T-helper 9 cell (primary cell): ENCODE measurements around the gene PXDC1.

ENCODE experiments used
- DNase-seq: peaks from one replicate; pipeline ENCODE4 v3.0.0-alpha.2; 2020
- total RNA-seq, 2 donors: gene quantifications; one replicate each; lab custom pipeline; 2026; lab: John Stamatoyannopoulos, UW

PXDC1 gene, protein sequence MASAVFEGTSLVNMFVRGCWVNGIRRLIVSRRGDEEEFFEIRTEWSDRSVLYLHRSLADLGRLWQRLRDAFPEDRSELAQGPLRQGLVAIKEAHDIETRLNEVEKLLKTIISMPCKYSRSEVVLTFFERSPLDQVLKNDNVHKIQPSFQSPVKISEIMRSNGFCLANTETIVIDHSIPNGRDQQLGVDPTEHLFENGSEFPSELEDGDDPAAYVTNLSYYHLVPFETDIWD
- total RNA-seq, result 0.48 to 0.49 reads per million in 2 donors

DNA sequence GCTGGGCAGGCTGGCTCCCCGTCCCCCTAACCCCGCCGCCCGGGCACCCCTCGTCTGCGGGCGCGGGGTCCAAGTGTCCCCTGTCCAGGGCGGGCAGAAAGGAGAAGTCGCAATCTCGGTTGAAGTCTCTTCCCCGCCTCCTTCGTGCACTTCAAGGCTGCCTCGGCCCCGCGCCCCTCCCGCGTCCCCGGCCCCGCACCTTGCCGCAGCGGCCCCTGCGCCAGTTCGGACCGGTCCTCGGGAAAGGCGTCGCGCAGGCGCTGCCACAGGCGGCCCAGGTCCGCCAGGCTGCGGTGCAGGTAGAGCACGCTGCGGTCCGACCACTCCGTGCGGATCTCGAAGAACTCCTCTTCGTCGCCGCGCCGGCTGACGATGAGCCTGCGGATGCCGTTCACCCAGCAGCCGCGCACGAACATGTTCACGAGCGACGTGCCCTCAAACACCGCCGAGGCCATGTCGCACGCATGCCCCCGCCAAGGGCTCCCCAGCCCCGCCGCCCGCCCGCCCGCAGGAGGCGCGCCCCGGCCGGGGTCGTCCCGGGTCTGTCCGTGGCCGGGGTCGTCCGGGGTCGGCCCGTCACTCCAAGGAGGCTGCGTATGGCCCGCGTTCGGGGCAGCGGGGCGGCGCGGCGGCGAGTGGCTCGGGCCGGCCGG lies at the start of gene PXDC1:
PXDC1 (minus strand) TSS at position 637 of the 653 bp plus-strand sequence; CDS start at position 455, 182 bp downstream.
- peak; percentile 10 for DNase-seq

DNA sequence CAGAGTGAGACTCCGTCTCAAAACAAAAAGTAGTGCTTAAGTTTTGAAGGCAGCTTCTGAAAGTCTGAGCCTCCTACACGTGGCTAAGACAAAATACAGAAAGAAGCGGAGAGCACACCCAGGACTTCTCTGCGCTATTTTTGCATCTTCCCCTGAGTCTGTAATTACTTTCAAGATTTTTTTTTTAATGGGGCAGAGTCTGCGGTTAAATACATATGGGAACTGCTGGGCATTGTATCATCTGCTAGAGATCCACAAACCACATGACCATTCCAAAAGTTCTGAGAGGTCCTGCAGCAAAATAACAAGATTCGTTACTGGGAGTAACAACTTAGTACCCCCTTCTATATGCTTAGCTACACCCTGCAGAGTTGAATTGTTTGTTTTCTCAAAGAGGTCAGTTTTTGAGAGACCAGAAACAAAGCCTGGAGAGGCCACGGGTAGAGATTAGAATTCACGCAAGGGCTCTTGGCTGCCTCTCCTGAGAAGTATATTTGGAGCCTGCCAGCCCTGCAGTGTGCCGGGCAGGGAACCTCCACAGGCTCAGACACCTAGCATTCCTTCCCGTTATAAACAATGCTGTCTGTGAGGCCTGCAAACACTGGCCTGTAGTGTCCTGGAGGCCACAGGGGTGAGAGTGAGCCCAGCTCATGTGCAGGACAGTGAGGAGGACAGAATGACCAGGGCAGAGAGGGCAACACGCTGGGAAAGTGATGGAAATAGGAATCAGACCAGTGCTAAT lies 49.5 kb upstream of the PXDC1 start:
- no peak for DNase-seq

DNA sequence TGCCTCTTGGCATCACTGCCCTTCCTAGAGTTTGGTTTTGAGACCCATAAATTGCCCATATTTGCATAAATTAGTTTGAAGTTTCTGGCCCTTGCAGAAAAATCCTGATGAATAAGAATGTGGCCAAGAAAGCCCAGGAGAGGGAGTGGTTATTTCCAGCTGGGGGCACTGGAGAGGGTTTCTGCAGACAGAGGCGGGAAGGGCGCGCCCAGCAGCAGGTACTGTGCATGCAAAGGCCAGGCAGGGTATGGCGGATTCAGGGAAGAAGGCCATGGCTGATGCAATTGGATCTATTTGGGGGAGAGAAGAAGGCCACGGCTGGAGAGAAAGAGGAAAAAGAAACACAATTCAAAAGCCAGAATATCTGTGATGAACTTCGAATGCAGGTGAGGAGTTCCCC lies 48.2 kb upstream of the PXDC1 start:
- DNase-seq, result no peak

DNA sequence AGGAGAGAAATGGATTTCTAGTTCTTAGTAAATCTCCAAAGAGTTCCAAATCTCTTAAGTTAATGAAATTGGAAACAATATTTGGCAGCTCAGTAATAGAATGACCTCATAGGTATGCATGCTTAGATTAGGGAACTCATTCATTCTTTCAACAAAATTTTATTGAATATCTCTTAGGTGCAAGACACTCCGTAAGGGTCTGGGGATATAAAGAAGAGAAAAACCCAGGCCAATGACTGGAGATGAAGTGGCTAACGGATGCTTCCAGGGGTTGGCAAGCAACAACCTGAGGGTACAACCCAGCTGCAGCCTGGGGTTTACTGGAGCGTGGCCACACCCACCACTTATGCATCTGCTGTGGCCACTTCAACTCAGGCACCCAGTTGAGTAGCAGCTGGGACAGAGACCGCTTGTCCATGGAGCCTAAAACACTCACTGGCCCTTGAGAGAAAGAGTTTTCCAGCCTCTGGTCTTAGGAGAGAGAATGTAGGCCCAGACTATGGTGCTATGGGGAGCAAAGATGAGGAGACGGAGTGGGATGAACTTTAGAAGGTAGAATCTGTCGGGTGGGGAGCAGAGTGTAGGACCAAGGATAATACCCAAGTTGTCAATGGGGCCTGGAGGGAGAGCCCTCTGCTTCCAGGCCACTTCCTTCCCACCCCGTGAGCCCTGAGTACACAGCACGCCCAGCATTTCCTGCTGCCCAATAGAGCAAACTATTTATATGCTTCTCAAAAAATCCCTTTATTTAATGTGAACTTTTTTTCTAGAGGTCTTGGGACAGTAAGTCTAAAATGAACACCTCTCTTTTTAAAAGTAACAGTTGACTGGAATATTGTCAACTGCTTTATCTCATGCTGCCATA lies 46.8 kb upstream of the PXDC1 start:
- no peak for DNase-seq

DNA sequence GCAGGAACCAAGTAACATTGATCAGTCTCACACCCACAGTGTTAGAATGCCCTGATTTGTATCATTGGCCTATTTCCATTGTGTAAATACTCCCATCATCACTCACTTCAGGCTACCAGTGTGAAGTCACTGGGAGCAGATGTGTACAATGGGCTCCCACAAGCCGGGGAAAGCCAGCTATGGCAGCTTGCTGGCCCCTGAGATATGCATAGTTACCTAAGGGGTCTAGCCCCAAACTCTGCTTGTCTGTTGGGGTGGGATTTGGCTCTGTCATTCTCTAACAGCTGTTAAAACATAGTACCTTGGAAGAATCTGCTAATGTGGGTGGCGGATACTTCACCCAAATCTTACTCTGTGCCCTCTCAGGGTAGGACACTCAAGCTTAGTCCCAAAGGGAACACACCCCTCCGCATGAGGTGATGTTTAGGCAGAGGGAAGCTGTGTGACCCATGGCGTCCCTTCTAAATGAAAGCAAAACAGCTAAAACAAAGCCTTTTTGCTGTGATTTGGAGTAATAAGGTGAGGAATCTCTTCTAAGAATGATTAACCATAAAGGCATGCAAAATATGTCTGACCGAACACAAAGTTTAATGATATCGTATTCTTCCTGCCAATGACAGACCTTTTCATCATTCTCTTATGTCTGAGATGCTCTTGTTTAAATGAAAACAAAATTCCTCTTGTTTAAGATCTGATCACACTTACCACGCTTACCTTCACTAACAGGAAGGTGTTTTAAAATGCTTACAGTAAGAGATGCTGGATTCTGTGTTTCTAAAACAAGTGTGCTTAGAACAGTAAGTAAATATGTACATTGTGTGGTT lies 45.9 kb upstream of the PXDC1 start:
- no peak for DNase-seq

DNA sequence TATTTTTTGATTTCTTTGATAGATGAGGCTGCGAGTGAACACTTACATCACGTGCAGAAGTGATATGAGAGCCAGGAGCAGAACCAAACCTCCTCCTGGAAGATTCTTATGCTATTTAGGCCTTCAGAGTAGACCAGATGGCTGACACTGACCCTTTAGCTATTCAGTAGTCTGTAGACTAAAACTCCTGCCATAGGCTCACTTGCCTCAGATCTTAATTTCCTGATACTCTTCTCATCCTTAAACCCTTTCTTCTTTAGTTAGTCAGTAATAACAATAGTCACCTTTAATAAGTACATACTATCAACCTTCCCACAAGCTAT lies 45.2 kb upstream of the PXDC1 start:
- no peak for DNase-seq

DNA sequence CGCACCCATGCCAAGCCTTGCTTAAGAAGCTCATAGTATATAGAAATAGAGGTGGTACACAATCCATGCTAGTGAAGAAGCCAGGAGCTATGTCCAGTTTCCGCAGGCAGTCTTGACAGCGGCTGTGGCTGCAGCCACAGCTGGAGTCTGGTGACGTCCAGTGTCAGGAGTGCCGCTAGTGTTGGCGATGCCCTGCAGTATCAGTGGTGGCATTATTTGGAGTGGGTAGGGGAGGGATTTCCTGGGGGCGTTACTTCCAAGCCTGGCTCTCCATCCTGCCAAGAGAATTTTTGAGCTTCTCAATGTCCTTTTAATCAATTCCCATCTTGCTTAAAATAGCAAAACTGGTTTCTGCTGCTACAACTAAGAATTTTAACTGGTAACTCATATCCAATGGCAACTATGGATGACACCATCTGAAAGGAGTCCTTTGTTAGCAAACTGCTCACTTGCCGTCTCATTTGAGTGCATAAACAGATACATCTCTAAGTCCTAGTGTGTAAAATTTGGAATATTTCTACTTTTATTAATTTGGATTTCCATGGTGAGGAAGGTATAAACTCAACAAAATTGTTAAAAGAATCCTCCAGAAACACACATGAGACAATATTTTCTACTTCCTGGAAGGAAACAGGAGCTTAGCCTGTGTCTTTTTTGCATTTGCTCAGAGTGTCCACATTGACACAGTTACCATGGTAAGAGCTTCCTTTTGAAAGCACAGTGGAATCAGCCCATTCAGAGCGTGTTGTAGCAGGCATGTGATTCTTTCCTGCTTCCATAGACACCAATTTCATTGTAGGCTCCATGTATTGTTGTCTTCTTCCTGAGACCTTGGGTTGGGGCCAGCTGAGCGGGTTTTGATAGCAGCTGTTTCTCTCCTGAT lies 44.6 kb upstream of the PXDC1 start:
- no peak for DNase-seq

DNA sequence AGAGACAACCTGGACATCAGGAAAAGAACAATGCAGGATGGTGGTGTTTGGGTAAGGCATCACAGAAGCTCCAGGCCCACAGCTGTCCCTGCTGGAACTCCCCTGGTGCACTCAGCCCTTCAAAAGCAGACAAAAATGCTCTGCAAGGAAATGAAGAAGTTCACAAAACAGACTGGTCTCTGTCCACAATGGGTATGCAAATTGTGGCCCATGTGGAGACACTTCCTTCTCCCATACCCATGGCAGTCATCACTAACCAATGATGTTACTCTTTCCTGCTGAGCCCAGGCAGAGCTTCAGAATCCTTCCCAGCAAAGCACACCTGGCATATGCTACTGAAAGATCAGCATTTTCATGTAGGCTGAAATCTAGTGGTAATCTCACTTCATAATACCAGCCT lies 42.6 kb upstream of the PXDC1 start:
- no peak for DNase-seq

DNA sequence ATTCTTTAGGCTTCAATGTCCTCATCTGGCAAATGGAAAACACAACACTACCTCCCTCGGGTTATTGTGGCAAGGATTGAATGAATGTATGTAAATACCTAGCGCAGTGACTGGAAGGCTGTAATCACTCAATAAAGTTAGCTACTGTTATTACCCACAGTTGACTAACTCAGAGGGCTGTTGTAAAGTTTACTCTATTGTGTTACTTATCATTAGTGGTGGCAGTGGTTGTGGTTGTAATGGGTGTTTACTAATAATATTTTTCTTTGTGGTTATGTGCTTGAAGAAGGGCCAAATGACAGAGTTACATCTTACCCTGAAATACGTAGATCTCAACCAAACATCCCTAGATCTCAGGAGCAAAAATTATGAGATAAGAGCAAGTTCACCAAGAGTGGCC lies 42.0 kb upstream of the PXDC1 start:
- no peak for DNase-seq

DNA sequence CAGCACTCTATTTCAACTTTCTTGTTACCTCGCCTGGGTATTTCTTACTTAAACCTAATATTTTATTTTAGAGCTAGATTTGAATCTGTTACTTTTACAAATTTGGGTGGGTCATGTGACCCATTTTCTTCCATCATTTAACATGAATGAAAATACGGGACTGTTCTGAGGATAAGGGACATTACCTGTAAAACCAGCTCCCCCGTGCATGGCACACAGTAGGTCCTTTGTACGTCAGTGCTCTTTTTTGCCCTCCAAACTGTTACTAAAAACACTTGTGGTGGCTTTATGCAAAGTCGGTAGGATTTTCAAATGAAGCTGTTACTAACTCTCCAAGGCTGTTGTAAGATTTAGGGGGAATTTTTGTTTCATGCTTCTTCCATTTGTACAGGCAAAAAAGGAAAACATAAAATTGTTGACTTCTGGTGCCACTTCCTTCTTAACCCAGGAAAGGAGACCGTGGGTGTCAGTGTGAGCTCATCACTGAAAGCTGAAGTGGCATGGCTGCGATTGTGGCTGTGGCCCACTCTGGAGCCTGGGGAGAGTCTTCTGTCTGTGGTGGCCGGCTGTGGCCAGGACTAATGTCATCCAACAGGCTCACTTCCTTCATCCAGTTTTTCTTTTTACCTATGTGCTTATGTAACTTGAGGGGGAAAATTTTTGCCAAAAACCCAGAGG lies 40.2 kb upstream of the PXDC1 start:
- no peak for DNase-seq

DNA sequence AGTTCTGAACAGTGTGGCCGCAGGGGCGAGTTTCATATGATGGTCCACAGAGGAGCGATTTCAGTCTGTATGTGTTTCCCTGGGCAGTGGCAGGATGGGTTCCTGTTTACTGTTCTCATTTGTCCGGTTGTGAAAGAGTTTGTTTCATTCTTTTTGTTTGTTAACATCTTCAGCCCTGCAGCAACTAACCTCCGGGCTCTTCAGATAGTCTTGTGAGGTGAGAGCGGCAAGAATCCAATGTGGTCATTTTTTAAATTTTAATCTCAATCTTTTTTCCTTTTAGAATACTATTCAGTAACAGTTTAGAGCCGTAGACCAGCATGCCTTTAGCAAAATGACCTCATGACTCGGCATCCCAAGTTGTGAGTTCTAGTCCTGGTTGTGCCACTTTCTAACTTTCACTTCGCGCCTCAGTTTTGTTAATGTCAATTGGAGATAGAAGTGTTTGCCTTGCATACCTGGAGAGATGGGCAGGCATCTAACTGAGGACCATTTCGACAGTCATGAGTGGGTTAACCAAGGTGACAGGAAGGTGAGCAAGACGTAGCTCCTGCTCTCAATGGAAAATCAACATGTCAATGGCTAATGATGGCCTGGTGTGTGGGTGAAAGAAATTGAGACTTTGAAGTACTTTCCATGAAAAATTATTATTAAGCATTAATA lies 38.5 kb upstream of the PXDC1 start:
- no peak for DNase-seq

DNA sequence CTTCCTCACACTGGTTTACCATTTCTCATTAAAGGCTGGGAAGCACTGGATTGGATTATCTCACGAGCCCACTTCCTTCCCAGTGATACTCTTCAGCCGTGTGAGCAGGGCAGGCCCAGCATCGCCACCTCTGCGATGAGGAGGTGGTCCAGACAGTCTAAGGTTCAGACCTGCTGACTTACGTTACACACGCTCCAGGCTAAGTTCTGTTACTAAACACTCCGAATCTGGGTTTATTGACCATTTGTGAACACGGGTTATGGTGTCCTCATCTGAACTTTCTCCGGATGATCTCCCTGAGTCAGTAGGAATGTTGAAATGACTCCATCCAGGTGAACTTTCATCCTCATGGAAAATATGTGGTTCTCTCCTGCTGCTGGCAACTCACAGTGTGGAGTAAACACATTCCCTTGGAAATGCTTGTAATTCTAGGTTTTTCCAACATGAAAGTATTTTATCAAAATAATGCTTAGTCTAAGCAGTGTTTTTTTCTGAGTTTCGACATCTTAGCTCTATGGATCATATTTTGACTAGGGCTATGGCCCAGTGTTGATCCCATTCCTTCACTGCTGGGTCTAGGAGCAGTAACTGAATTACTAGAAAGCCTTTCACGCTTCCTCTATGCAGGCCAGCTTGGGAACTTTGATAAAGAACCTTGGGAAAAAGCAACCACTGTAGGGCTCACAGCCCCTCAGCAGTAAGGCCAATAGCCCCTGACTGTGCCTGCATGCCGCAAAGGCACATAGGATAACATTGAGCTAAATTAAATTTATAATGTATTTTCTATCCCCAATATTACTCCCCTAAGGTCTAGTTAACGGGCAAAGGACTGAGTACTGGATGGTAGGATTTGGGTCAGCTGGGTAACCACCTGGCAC lies 37.7 kb upstream of the PXDC1 start:
- DNase-seq, result no peak

DNA sequence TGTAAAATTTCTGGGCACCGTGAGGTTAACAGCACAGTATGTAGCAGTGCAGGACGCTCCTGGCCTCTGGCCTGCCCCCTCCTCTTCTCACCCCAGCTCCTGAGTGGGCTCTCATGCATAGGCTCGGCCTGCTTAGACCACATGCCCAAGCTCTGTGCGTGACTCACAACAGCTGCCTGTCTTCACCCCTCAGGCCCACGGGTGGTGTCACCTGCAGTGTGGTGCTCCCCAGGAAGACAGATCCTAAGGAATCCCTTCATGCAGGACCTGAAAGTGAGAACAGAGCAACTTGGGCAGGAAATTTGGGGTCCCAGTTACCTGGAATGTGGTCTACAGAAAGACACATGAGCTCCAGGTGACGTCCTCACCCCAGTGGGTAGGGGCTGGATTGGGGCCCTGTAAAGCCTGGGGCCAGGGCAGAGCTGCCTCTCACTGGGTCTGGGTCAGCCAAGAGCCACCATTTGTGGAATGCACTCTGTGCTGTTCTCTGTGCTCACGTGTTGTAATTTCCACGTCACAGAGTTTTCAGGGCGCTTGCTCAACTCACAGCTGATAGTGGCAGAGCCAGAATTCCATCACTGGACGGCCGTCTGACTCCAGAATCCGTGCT lies 37.0 kb upstream of the PXDC1 start:
- DNase-seq, result no peak

DNA sequence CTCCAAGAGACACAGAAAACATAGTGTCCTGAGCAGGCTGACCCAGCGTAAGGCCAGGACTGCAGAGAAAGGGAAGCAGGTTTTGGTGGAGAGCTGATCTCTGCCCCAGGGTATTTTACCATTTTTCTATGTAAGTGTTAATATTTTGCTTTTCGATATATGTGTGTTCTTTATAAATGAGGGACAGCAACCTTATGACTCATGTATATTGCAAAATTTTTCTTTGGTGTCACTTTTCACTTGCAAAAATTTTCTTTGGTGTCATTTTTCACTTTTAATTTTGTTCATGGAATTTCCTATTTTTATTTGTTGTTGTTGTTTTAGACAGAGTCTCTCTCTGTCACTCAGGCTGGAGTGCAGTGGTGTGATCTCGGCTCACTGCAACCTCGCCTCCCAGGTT lies 34.6 kb upstream of the PXDC1 start:
- DNase-seq, result no peak

DNA sequence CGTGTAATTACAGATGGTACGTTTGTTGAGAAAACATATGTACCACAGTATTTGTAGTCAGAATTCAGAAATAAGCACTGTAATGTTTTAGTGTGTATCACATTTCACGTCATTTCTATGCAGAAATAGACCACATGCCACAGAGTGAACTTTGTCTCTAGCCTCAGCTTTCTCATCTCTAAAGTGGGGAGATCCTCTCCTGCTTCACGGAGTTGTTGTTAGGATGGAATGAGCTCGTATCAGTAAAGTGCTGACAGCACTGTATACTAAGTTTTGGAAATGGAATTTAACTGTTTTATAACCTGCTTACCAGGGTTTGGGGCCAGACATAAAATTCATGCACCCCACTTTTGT lies 34.2 kb upstream of the PXDC1 start:
- no peak for DNase-seq

DNA sequence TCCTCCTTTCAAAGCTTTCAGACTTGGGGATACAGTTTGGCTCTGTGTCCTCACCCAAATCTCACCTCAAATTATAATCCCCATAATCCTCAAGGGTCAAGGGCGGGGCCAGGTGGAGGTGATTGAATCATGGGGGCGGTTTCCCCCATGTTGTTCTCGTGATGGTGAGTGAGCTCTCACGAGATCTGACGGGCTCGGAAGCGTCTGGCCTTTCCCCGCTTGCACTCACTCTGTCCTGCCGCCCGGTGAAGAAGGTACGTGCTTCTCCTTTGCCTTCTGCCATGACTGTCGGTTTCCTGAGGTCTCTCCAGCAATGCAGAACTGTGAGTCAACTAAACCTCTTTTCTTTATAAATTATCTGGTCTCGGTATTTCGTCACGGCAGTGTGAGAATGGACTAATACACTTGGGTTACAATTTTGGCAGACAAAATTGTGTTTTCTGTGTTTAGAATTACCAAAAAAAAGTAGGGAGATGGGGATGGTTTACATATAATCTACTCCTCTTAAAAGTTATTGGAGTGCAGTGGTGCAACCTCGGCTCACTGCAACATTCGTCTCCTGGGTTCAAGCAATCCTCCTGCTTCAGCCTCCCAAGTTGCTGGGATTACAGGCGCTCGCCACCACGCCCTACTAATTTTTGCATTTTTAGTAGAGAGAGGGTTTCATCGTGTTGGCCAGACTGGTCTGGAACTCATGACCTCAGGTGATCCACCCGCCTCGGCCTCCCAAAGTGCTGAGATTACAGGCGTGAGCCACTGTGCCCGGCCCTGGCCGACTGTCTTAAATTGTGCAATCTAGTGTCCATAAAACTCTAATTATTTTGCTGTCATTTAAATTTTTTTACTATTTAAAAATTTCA lies 33.6 kb upstream of the PXDC1 start:
- no peak for DNase-seq

DNA sequence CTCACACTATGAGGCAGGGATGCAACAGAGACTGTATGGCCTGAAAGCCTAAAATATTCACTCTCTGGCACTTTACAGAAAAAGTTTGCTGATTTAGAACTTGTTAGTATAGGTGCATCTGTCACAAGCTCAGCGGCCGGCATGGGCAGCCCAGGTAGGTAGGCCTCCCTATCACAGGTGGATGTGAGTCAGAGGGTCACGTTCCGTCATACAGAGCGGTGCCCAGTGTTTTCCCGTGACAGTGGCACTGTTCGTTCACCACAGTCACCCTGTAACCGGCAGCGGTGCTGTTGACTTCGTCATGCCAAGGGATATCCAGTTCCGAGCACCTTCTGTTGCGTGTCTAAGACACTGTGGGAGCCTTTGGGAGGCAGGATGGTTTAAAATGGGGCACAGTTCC lies 32.9 kb upstream of the PXDC1 start:
- DNase-seq, result no peak
